SK-N-SH (cell line): ENCODE data around the gene CCDC30. TPM values are rescaled to one million over a fixed set of nuclear protein-coding genes. Genes with fewer than 3 reads are reported as not detected.

ENCODE experiments used
- CTCF ChIA-PET: fragments of 300-600, 350-600 bp; formaldehyde crosslinking; extraction: SDS; loops from one replicate; lab custom pipeline; 2021; lab: Yijun Ruan, JAX
- POLR2A ChIA-PET: fragments of 350-600 bp; sonication (Branson Sonifier 250); formaldehyde crosslinking; extraction: SDS; loops from one replicate; lab custom pipeline; 2020; ENCODE audit warnings: antibody characterized with exemption, inconsistent platforms; lab: Yijun Ruan, JAX
- DNase-seq: peaks from one replicate; pipeline ENCODE4 v3.0.0; 2012
- H2AFZ ChIP-seq: fragments of 200-600 bp; sonication (generic); 2 replicates; pipeline ENCODE4 v1.8.1; 2016; ENCODE audit warnings: antibody characterized with exemption, mild to moderate bottlenecking, low read depth
- H3F3A ChIP-seq: fragments of 200-600 bp; sonication (generic); replicated peaks from 2 replicates; pipeline ENCODE3; 2016; ENCODE audit warnings: antibody characterized with exemption, mild to moderate bottlenecking; ENCODE audit not compliant: insufficient read depth
- H3K27ac ChIP-seq, 2 experiments: fragments of 200-500 bp in 1 of 2; fragments of 200-600 bp in 1 of 2; sonication (Bioruptor generic) in 1 of 2; sonication (generic), shearing (Covaris generic) in 1 of 2; 2 replicates each; pipeline versions ENCODE4 v1.5.1 to v1.6.1; 2014 to 2016; ENCODE audit warnings: low read depth in 2 of 2, inconsistent platforms in 1 of 2, low read length in 1 of 2, mild to moderate bottlenecking in 1 of 2, mixed read lengths in 1 of 2
- H3K27me3 ChIP-seq: fragments of 200-600 bp; sonication (generic), shearing (Covaris generic); 2 replicates; pipeline ENCODE4 v1.6.1; 2016; ENCODE audit warnings: mixed run types; ENCODE audit not compliant: insufficient read depth
- H3K36me3 ChIP-seq, 2 experiments: fragments of 200-500 bp in 1 of 2; fragments of 200-600 bp in 1 of 2; sonication (Bioruptor generic) in 1 of 2; sonication (generic) in 1 of 2; replicated peaks in 1 of 2; 2 replicates each; pipeline versions ENCODE3 to v1.5.1; 2014 to 2016; ENCODE audit warnings: low read length in 1 of 2, mild to moderate bottlenecking in 1 of 2; ENCODE audit not compliant: insufficient read depth in 2 of 2, control insufficient read depth in 1 of 2
- H3K4me1 ChIP-seq, 2 experiments: fragments of 200-500 bp in 1 of 2; fragments of 200-600 bp in 1 of 2; sonication (Bioruptor generic) in 1 of 2; sonication (generic), shearing (Covaris generic) in 1 of 2; 2 replicates each; pipeline versions ENCODE4 v1.5.1 to v1.6.1; 2014 to 2016; ENCODE audit warnings: low read depth in 1 of 2, low read length in 1 of 2, mixed run types in 1 of 2; ENCODE audit not compliant: insufficient read depth in 2 of 2, control insufficient read depth in 1 of 2
- H3K4me2 ChIP-seq: fragments of 200-600 bp; sonication (generic), shearing (Covaris generic); 2 replicates; pipeline ENCODE4 v1.6.1; 2017; ENCODE audit warnings: mixed run types
- H3K4me3 ChIP-seq, 2 experiments: fragments of 200-500 bp in 1 of 2; fragments of 200-600 bp in 1 of 2; sonication (Bioruptor generic) in 1 of 2; sonication (generic), shearing (Covaris generic) in 1 of 2; 2 replicates each; pipeline versions ENCODE4 v1.5.1 to v1.8.1; 2014 to 2016; ENCODE audit warnings: low read depth in 2 of 2, inconsistent platforms in 1 of 2, low read length in 1 of 2, mild to moderate bottlenecking in 1 of 2, mixed read lengths in 1 of 2, moderate library complexity in 1 of 2
- H3K79me2 ChIP-seq: fragments of 200-600 bp; sonication (generic); 2 replicates; pipeline ENCODE4 v1.8.1; 2017; ENCODE audit warnings: mild to moderate bottlenecking; ENCODE audit not compliant: insufficient read depth
- H3K9ac ChIP-seq: fragments of 200-600 bp; sonication (generic); 2 replicates; pipeline ENCODE4 v1.6.1; 2017; ENCODE audit warnings: mixed run types
- H3K9me2 ChIP-seq: fragments of 200-600 bp; sonication (generic); 2 replicates; pipeline ENCODE4 v1.6.1; 2017; ENCODE audit warnings: mixed run types
- H3K9me3 ChIP-seq: fragments of 200-600 bp; sonication (generic); 2 replicates; pipeline ENCODE4 v1.6.1; 2017; ENCODE audit warnings: mixed run types, mild to moderate bottlenecking, moderate library complexity
- H4K20me1 ChIP-seq: fragments of 200-600 bp; sonication (generic); 2 replicates; pipeline ENCODE4 v1.6.1; 2017; ENCODE audit warnings: mild to moderate bottlenecking, mixed run types; ENCODE audit not compliant: insufficient read depth
- CHD2 ChIP-seq: fragments of 150-350 bp; IDR thresholded peaks from 2 replicates; pipeline ENCODE4 v1.6.1; 2018; ENCODE audit warnings: low read length; ENCODE audit not compliant: partially characterized antibody
- EZH2phosphoT487 ChIP-seq: fragments of 200-600 bp; sonication (generic); IDR thresholded peaks from 2 replicates; pipeline ENCODE4 v1.6.1; 2017; ENCODE audit warnings: low read depth, mixed run types, mild to moderate bottlenecking, antibody characterized with exemption, moderate library complexity, borderline replicate concordance
- GATA2 ChIP-seq: sonication (generic); formaldehyde crosslinking; IDR thresholded peaks from 2 replicates; pipeline ENCODE4 v1.5.0; 2020; ENCODE audit warnings: mild to moderate bottlenecking, missing genetic modification reagents
- MAX ChIP-seq: IDR thresholded peaks from 2 replicates; pipeline ENCODE4 v1.4.0; 2012; ENCODE audit warnings: low read depth
- RCOR1 ChIP-seq: fragments of 150-350 bp; IDR thresholded peaks from 2 replicates; pipeline ENCODE4 v1.6.1; 2017; ENCODE audit warnings: antibody characterized with exemption, low read length
- REST ChIP-seq: IDR thresholded peaks from 2 replicates; pipeline ENCODE4 v1.6.1; 2012; ENCODE audit warnings: mild to moderate bottlenecking, low read depth, low read length, moderate library complexity
- RFX5 ChIP-seq: IDR thresholded peaks from 2 replicates; pipeline ENCODE4 v1.6.1; 2012; ENCODE audit warnings: mild to moderate bottlenecking, improper control_type of control experiment, low read length
- SMC3 ChIP-seq: IDR thresholded peaks from 2 replicates; pipeline ENCODE4 v1.6.1; 2012; ENCODE audit warnings: low read depth, low read length, improper control_type of control experiment
- USF2 ChIP-seq: fragments of 150-350 bp; IDR thresholded peaks from 2 replicates; pipeline ENCODE4 v1.6.1; 2017; ENCODE audit warnings: antibody characterized with exemption, low read length, low read depth, borderline replicate concordance
- YY1 ChIP-seq: IDR thresholded peaks from 2 replicates; pipeline ENCODE4 v1.4.0; 2012; ENCODE audit warnings: low read depth, mild to moderate bottlenecking
- WGBS: methylation state at CpG from one replicate; pipeline ENCODE4 v1.1.6; 2017; ENCODE audit warnings: low lambda C conversion rate; 5-methylcytosine and 5-hydroxymethylcytosine counted together
- polyA plus RNA-seq, 3 experiments: library from polyadenylated mRNA; depleted of rRNA; stranded (reverse); fragments of >200 nt; gene quantifications; 2 replicates each; pipeline ENCODE4 v1.2.3, GENCODE V29; 2012

The CCDC30 gene
- polyA plus RNA-seq, 1 of the 3 experiments (the other 2 are of a cell fraction) = 0.94 TPM

GRCh38 chr1:42669936-42670335 lies 206.8 kb downstream of the CCDC30 start:
- H2AFZ ChIP-seq = no peak overlapping the region
- no peaks in the 10 kb centered on the region for H3K4me1 ChIP-seq
- H3K79me2 ChIP-seq = no peaks in the 10 kb centered on the region
- TF ChIP-seq SMC3 (no peak), GATA2 (no peak), YY1 (no peak), REST (no peak), RFX5 (no peak), CHD2 (no peak)
- 96% methylated on average over 3 of the region's 3 CpGs for WGBS
- no peak overlapping the region for H3K4me2 ChIP-seq
- no peaks in the 10 kb centered on the region for H4K20me1 ChIP-seq
- ChIA-PET POLR2A (no interaction called here), CTCF (no interaction called here)
- peaks cover 12 to 51% of the 10 kb centered on the region in 2 experiments for H3K36me3 ChIP-seq
- no peaks in the 10 kb centered on the region for H3K9me3 ChIP-seq
- no peak overlapping the region for H3K4me3 ChIP-seq
- H3F3A ChIP-seq = no peaks in the 10 kb centered on the region
- no peak overlapping the region for H3K27ac ChIP-seq
- no peaks in the 10 kb centered on the region for H3K9me2 ChIP-seq
- no peaks in the 10 kb centered on the region for H3K27me3 ChIP-seq
- no peak overlapping the region for H3K9ac ChIP-seq
- DNase-seq = no peak

GRCh38 chr1:42670425-42670824 lies 207.3 kb downstream of the CCDC30 start:
- no peaks in the 10 kb centered on the region for H3F3A ChIP-seq
- no peak for DNase-seq
- no peaks in the 10 kb centered on the region for H3K4me1 ChIP-seq
- no peak overlapping the region for H3K4me3 ChIP-seq
- no peaks in the 10 kb centered on the region for H3K79me2 ChIP-seq
- peaks cover 9 to 54% of the 10 kb centered on the region in 2 experiments for H3K36me3 ChIP-seq
- no peaks in the 10 kb centered on the region for H3K27me3 ChIP-seq
- CTCF ChIA-PET = no interaction called here
- no peaks in the 10 kb centered on the region for H3K9me3 ChIP-seq
- no peaks in the 10 kb centered on the region for H3K9me2 ChIP-seq
- POLR2A ChIA-PET = no interaction called here
- TF ChIP-seq RCOR1 = no peak
- no peaks in the 10 kb centered on the region for H4K20me1 ChIP-seq
- 95% methylated on average over 4 of the region's 4 CpGs for WGBS
- no peak overlapping the region for H3K27ac ChIP-seq
- H2AFZ ChIP-seq = no peak overlapping the region
- H3K9ac ChIP-seq = no peak overlapping the region
- H3K4me2 ChIP-seq = no peak overlapping the region

GRCh38 chr1:42674214-42674613 lies 211.1 kb downstream of the CCDC30 start:
- no peaks in the 10 kb centered on the region for H3K9me3 ChIP-seq
- H3K4me1 ChIP-seq = no peaks in the 10 kb centered on the region
- POLR2A ChIA-PET = interaction anchor here (1.3 kb wide), 1 partner anchor 8 kb away, joined by 3 read pairs; the partner anchor contains the start of gene YBX1
- H3K9me2 ChIP-seq = no peaks in the 10 kb centered on the region
- no peak overlapping the region for H2AFZ ChIP-seq
- no peaks in the 10 kb centered on the region for H3K79me2 ChIP-seq
- H3K9ac ChIP-seq = no peak overlapping the region
- H3K27me3 ChIP-seq = no peaks in the 10 kb centered on the region
- H3K36me3 ChIP-seq = peaks cover 9 to 26% of the 10 kb centered on the region in 2 experiments
- DNase-seq = no peak
- H3K4me2 ChIP-seq = no peak overlapping the region
- no peaks in the 10 kb centered on the region for H4K20me1 ChIP-seq
- no peak overlapping the region for H3K27ac ChIP-seq
- no peaks in the 10 kb centered on the region for H3F3A ChIP-seq
- TF ChIP-seq USF2 (no peak), MAX (no peak), EZH2phosphoT487 (no peak)
- no peak overlapping the region for H3K4me3 ChIP-seq
- CTCF ChIA-PET = interaction anchor here (1.5 kb wide), 1 partner anchor 16 kb away, joined by 5 read pairs; the partner anchor contains the start of gene PPIH
